ENCODE measurements around the gene MED13L.

DNA sequence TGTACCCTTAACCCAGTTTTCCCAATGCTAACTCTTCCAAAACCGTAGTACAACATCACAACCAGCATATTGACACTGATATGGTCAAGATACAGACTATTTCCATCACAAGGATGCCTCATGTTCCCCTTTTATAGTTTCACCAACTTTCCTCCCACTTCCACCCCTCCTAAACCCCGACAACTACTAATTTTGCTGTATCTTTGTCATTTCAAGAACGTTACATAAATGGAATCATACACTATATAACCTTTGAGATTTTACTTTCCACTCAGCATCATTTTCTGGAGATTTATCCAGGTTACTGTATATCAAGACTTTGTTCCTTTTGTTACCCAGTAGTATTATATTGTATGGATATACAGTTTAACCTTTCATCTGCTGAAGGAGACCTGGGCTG, 88.9 kb downstream of the MED13L start:
- TF ChIP-seq, protein P1, sequence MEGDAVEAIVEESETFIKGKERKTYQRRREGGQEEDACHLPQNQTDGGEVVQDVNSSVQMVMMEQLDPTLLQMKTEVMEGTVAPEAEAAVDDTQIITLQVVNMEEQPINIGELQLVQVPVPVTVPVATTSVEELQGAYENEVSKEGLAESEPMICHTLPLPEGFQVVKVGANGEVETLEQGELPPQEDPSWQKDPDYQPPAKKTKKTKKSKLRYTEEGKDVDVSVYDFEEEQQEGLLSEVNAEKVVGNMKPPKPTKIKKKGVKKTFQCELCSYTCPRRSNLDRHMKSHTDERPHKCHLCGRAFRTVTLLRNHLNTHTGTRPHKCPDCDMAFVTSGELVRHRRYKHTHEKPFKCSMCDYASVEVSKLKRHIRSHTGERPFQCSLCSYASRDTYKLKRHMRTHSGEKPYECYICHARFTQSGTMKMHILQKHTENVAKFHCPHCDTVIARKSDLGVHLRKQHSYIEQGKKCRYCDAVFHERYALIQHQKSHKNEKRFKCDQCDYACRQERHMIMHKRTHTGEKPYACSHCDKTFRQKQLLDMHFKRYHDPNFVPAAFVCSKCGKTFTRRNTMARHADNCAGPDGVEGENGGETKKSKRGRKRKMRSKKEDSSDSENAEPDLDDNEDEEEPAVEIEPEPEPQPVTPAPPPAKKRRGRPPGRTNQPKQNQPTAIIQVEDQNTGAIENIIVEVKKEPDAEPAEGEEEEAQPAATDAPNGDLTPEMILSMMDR (optimal IDR thresholded peaks at IDR 0.05 in 1 of 3, IDR thresholded peaks at IDR 0.05 in 1 of 3, conservative IDR thresholded peaks at IDR 0.05 in 1 of 3; ENCODE audit: extremely low read depth in 1 of 3, insufficient read depth in 2 of 3, low read length in 3 of 3), result no peak
- TF ChIP-seq EZH2 (IDR thresholded peaks at IDR 0.05; ENCODE audit: low read length), result no peak

Data from keratinocyte (primary cell).